ENCODE data around the gene GALK2. TPM values are rescaled to one million over a fixed set of nuclear protein-coding genes. Genes with fewer than 3 reads are reported as not detected.

The GALK2 gene
- total RNA-seq, 1 experiment from 2014 or later: 35.0 TPM

DNA sequence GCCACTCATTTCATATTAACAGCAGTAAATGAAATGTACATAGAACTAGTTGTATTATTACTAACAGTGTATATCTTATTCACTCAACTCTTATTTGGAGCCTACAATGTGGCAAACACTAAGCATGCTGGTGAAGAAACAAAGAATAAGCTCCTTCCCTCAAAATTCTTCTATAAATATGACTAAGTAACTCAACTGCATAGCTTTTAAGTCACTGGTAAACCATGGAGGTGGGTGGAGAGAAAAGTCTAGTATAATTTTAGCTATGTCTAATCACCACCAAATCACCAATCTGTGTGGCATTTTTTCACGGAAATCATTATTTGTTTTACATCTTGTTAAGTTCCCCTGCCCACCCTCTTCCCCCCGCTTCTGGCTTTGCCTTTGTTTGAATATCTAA lies 32.2 kb upstream of the GALK2 start:
- H3K27ac ChIP-seq (ENCODE audit: low read length): no peak overlapping the region
- CTCF ChIA-PET: no interaction called here

DNA sequence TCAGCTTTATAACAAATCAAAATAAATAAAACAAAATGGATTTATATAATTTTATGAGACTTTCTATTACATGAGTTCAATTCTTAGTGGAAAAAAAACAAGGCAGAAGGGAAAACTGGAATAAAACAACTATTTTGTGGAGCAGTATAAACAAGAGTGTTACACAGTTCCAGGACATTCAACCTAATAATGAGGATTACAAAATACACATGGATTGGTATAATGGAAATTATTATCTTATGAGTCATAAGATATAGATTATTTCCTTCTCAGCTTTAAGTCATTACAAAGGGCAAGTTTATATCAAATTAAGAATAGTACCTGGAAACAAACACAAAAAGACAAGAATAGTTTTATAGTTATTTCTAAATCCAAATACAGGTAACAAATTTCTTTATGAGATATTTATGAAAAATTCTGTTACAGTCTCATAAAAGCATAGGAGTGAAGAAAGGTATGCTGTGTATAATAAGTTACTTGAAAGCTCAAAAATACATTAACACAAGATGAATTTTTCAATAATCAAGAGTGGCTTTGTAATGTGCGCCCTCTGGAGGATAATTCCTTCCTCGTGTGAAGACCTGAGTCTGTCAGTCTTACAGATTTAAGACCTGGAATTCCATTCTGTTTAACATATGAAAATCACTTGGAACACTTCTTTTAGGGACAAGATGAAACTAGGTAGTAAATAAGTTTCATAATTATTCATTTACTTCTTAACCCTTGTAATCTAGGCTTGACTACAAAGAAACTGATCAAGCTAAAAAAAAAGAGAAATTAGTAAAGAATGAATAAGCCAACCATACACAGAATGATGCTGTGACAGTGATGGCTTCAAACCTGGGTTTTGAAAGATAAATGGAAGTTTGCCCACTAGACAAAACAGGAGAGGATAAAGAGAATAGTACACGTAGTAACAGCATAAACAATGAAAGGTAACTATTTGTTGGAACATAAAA lies 24.1 kb upstream of the GALK2 start:
- in situ Hi-C loops (cut with HindIII; ENCODE audit: low pct_unique_long_range_greater_than_20kb, low sequenced_read_pairs): no loop called here
- intact Hi-C loops (cut with micrococcal nuclease; ENCODE audit: unreplicated experiment): loop anchor here (2.0 kb wide), 1 partner anchor 283 kb away; no protein-coding TSS in a partner anchor

More for the DNA sequence above, 32.2 kb upstream of the GALK2 start:
- intact Hi-C loops (cut with micrococcal nuclease; ENCODE audit: unreplicated experiment): no loop called here
- no peaks in the 10 kb centered on the region for H3K9me3 ChIP-seq (ENCODE audit: control insufficient read depth, insufficient read depth, low read depth, low read length)
- peaks cover 58% of the 10 kb centered on the region for H3K36me3 ChIP-seq (ENCODE audit: control insufficient read depth, insufficient read depth, low read length)
- no peak overlapping the region for H3K4me3 ChIP-seq (ENCODE audit: low read depth in 2 of 2, low read length in 2 of 2)
- no TSS peak for BruUV-seq (replicated peaks)
- no peak for ATAC-seq
- H3K4me1 ChIP-seq (ENCODE audit: control insufficient read depth, insufficient read depth, low read length): no peaks in the 10 kb centered on the region
- in situ Hi-C loops (cut with HindIII; ENCODE audit: low pct_unique_long_range_greater_than_20kb, low sequenced_read_pairs): no loop called here
- POLR2A ChIA-PET: no interaction called here
- TF ChIP-seq SIN3A (IDR thresholded peaks at IDR 0.05; ENCODE audit: borderline replicate concordance, insufficient read depth, low read depth, low read length): no peak
- H3K27me3 ChIP-seq (ENCODE audit: control insufficient read depth, insufficient read depth, low read length): no peaks in the 10 kb centered on the region
- no peak for DNase-seq (ENCODE audit: low read depth, low spot score)

GRCh38 chr15:49148298-49148697 lies 21.7 kb upstream of the GALK2 start:
- in situ Hi-C loops (cut with HindIII; ENCODE audit: low pct_unique_long_range_greater_than_20kb, low sequenced_read_pairs) (no loop called here), intact Hi-C loops (cut with micrococcal nuclease; ENCODE audit: unreplicated experiment) (no loop called here)
- no peak for DNase-seq (ENCODE audit: low read depth, low spot score)
- TF ChIP-seq CTCF (IDR thresholded peaks at IDR 0.05) (no peak), SIN3A (IDR thresholded peaks at IDR 0.05; ENCODE audit: borderline replicate concordance, insufficient read depth, low read depth, low read length) (no peak), REST (IDR thresholded peaks at IDR 0.05; ENCODE audit: insufficient read depth in 1 of 2, low read depth in 2 of 2, low read length in 1 of 2) (no peak), TCF7L2 (IDR thresholded peaks at IDR 0.05; ENCODE audit: low read depth, low read length) (no peak), POLR2AphosphoS5 (IDR thresholded peaks at IDR 0.05; ENCODE audit: low read depth, low read length) (no peak)
- no peak overlapping the region for H3K4me3 ChIP-seq (ENCODE audit: low read depth in 2 of 2, low read length in 2 of 2)
- ATAC-seq: no peak
- no peaks in the 10 kb centered on the region for H3K27me3 ChIP-seq (ENCODE audit: control insufficient read depth, insufficient read depth, low read length)
- CTCF ChIA-PET: no interaction called here
- no TSS peak for BruUV-seq (replicated peaks)
- POLR2A ChIA-PET: no interaction called here
- H3K27ac ChIP-seq (ENCODE audit: low read length): no peak overlapping the region
- H3K36me3 ChIP-seq (ENCODE audit: control insufficient read depth, insufficient read depth, low read length): peaks cover 8% of the 10 kb centered on the region; the same call in 1 of the 2 replicates
- H3K4me1 ChIP-seq (ENCODE audit: control insufficient read depth, insufficient read depth, low read length): peaks cover 12% of the 10 kb centered on the region; the same call in 1 of the 2 replicates
- no peaks in the 10 kb centered on the region for H3K9me3 ChIP-seq (ENCODE audit: control insufficient read depth, insufficient read depth, low read depth, low read length)

More for the DNA sequence above, 24.1 kb upstream of the GALK2 start:
- H3K27me3 ChIP-seq (ENCODE audit: control insufficient read depth, insufficient read depth, low read length): no peaks in the 10 kb centered on the region
- ATAC-seq (peak; percentile 79; the same call in 1 of the 2 replicates), DNase-seq (ENCODE audit: low read depth, low spot score) (peak; percentile 48)
- TF ChIP-seq CTCF (IDR thresholded peaks at IDR 0.05): peak; percentile 81; the same call in 1 of the 2 replicates
- TF ChIP-seq SIN3A (IDR thresholded peaks at IDR 0.05; ENCODE audit: borderline replicate concordance, insufficient read depth, low read depth, low read length): no peak
- peaks cover 12% of the 10 kb centered on the region; the same call in 1 of the 2 replicates for H3K4me1 ChIP-seq (ENCODE audit: control insufficient read depth, insufficient read depth, low read length)
- no peak overlapping the region for H3K27ac ChIP-seq (ENCODE audit: low read length)
- no peaks in the 10 kb centered on the region for H3K9me3 ChIP-seq (ENCODE audit: control insufficient read depth, insufficient read depth, low read depth, low read length)
- peaks cover 13% of the 10 kb centered on the region; the same call in 1 of the 2 replicates for H3K36me3 ChIP-seq (ENCODE audit: control insufficient read depth, insufficient read depth, low read length)
- ChIA-PET POLR2A (no interaction called here), CTCF (interaction anchor here (0.6 to 1.0 kb wide), 5 partner anchors 16 to 170 kb away, joined by 3 to 9 read pairs (median 3); partner anchors contain the start of gene GALK2)
- H3K4me3 ChIP-seq (ENCODE audit: low read depth in 2 of 2, low read length in 2 of 2): no peak overlapping the region
- no TSS peak for BruUV-seq (replicated peaks)

Measured in Panc1 (cell line).